Osteoblast (primary cell): ENCODE data around the gene RIMKLB. TPM values are rescaled to one million over a fixed set of nuclear protein-coding genes. Genes with fewer than 3 reads are reported as not detected.

Experiments used
- DNase-seq: peaks from one replicate; pipeline ENCODE4 v3.0.0; 2011; ENCODE audit warnings: low spot score, mixed read lengths; ENCODE audit not compliant: insufficient read length; ENCODE audit errors: missing footprints
- H2AFZ ChIP-seq: 2 replicates; pipeline ENCODE4 v1.6.0; 2011; ENCODE audit warnings: mild to moderate bottlenecking, low read length
- H3K27ac ChIP-seq: 2 replicates; pipeline ENCODE4 v1.5.1; 2011; ENCODE audit warnings: mild to moderate bottlenecking, low read depth, low read length, moderate library complexity
- H3K27me3 ChIP-seq: 2 replicates; pipeline ENCODE4 v1.6.0; 2012; ENCODE audit warnings: mild to moderate bottlenecking, control low read depth, inconsistent platforms, low read length, moderate library complexity; ENCODE audit not compliant: insufficient read depth
- H3K36me3 ChIP-seq: 2 replicates; pipeline ENCODE4 v1.5.1; 2011; ENCODE audit warnings: mild to moderate bottlenecking, low read length, control low read depth, moderate library complexity; ENCODE audit not compliant: insufficient read depth
- H3K4me1 ChIP-seq: 2 replicates; pipeline ENCODE4 v1.5.1; 2011; ENCODE audit warnings: mild to moderate bottlenecking, low read length, control low read depth, moderate library complexity; ENCODE audit not compliant: insufficient read depth
- H3K4me2 ChIP-seq: 2 replicates; pipeline ENCODE4 v1.6.0; 2011; ENCODE audit warnings: mild to moderate bottlenecking, low read length; ENCODE audit not compliant: insufficient read depth
- H3K4me3 ChIP-seq: fragments of 200-600 bp; sonication (generic); 3 replicates; pipeline ENCODE4 v1.5.1; 2012; ENCODE audit warnings: mild to moderate bottlenecking, low read length, inconsistent platforms; ENCODE audit not compliant: insufficient read depth
- H3K79me2 ChIP-seq: 2 replicates; pipeline ENCODE4 v1.6.0; 2012; ENCODE audit warnings: mild to moderate bottlenecking, low read length, control low read depth, inconsistent platforms; ENCODE audit not compliant: insufficient read depth
- H3K9me3 ChIP-seq: 2 replicates; pipeline ENCODE4 v1.5.1; 2011; ENCODE audit warnings: low read depth, low read length, control low read depth
- H4K20me1 ChIP-seq: 2 replicates; pipeline ENCODE4 v1.6.0; 2012; ENCODE audit warnings: mild to moderate bottlenecking, low read length, control low read depth; ENCODE audit not compliant: insufficient read depth
- total RNA-seq: library from RNA; depleted of rRNA; stranded (reverse); fragments of >200 nt; gene quantifications from 2 replicates; pipeline ENCODE4 v1.2.3, GENCODE V29; 2012
- TF ChIP-seq, protein P1 (sequence below): IDR thresholded peaks from 2 replicates; pipeline ENCODE4 v1.5.1; 2011; ENCODE audit warnings: mild to moderate bottlenecking, low read depth, low read length, moderate library complexity; ENCODE audit errors: extremely low read depth

The RIMKLB gene
- total RNA-seq, 1 donor, result 35.5 TPM

DNA sequence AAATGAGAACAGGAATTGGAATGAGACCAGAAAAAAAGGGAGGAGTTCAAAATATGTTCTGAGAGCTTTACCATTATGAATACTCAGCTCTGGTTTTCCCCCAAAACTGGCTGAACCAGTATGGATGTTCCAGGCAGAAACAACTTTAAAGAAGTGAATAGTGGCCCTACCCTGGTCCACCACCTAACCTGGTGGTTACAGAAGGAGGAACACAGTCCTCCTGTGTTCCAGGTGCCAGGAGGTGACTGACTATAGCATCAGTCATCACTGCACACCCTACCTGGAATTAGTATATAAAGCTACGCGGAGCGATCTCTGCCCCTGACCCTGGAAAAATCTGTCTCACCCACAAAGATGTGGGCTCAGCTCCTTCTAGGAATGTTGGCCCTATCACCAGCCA, 124.5 kb downstream of the RIMKLB start, which contains the start of gene A2ML1:
Gene A2ML1, plus strand, starts transcription at position 324 of the 400 bp plus-strand sequence. Its CDS starts 31 bp downstream, at position 355.
- no peak within 1 kb of the TSS for H3K4me3 ChIP-seq
- no peak for DNase-seq
- TF ChIP-seq, protein P1, sequence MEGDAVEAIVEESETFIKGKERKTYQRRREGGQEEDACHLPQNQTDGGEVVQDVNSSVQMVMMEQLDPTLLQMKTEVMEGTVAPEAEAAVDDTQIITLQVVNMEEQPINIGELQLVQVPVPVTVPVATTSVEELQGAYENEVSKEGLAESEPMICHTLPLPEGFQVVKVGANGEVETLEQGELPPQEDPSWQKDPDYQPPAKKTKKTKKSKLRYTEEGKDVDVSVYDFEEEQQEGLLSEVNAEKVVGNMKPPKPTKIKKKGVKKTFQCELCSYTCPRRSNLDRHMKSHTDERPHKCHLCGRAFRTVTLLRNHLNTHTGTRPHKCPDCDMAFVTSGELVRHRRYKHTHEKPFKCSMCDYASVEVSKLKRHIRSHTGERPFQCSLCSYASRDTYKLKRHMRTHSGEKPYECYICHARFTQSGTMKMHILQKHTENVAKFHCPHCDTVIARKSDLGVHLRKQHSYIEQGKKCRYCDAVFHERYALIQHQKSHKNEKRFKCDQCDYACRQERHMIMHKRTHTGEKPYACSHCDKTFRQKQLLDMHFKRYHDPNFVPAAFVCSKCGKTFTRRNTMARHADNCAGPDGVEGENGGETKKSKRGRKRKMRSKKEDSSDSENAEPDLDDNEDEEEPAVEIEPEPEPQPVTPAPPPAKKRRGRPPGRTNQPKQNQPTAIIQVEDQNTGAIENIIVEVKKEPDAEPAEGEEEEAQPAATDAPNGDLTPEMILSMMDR, result no peak
- no peaks in the 10 kb centered on the region for H3K9me3 ChIP-seq
- peaks cover 3% of the 10 kb centered on the region for H3K27me3 ChIP-seq
- no peak within 1 kb of the TSS for H3K4me2 ChIP-seq
- no peaks in the 10 kb centered on the region for H3K4me1 ChIP-seq
- no peaks in the 10 kb centered on the region for H4K20me1 ChIP-seq
- H3K27ac ChIP-seq, result no peak within 1 kb of the TSS
- H2AFZ ChIP-seq, result no peak within 1 kb of the TSS
- H3K79me2 ChIP-seq, result no peaks in the 10 kb centered on the region
- H3K36me3 ChIP-seq, result no peaks in the 10 kb centered on the region

DNA sequence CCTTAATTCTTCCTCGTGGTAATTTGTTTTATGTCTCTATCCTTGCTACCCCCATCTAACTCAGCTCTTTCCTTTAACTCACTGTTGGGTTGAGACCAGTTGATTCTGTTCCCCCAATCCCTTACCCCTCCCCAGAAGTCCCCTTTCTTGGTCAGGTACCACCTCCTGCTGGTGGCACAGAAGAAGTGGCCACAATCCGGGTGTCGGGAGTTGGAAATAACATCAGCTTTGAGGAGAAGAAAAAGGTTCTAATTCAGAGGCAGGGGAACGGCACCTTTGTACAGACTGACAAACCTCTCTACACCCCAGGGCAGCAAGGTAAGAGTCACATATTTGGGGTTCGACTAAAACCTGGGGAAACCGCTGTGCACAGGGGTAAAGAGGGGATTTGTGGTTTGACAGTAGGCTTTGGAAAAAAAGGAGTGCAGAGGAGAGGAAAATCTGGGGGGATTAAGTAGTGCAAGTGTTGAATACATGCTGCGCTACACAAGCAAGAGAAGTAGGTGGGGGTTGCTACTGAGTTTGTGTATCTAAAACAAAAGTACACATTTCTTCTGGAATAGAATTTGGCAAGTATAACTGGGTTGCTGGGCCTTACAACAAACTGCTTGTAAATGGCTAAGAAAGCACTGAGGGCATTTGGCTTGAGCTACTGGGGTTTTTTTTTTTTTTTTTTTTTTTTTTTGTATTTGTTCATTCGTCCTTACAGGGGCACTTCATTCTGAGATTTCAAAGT, 125.9 kb downstream of the RIMKLB start:
- Histone ChIP-seq H3K27me3 (peaks cover 3% of the 10 kb centered on the region), H3K4me1 (no peaks in the 10 kb centered on the region), H3K27ac (no peak overlapping the region), H2AFZ (no peak overlapping the region), H3K79me2 (no peaks in the 10 kb centered on the region), H3K36me3 (no peaks in the 10 kb centered on the region), H3K4me2 (no peak overlapping the region), H3K9me3 (no peaks in the 10 kb centered on the region), H3K4me3 (no peak overlapping the region), H4K20me1 (no peaks in the 10 kb centered on the region)
- DNase-seq, result no peak
- TF ChIP-seq, protein P1, result peak; percentile 66

GRCh38 chr12:8827551-8828256, 129.9 kb downstream of the RIMKLB start:
- Histone ChIP-seq H3K27ac (no peak overlapping the region), H3K79me2 (no peaks in the 10 kb centered on the region), H3K36me3 (no peaks in the 10 kb centered on the region), H3K9me3 (no peaks in the 10 kb centered on the region), H2AFZ (no peak overlapping the region), H3K4me1 (no peaks in the 10 kb centered on the region), H4K20me1 (no peaks in the 10 kb centered on the region), H3K27me3 (peaks cover 3% of the 10 kb centered on the region), H3K4me2 (no peak overlapping the region), H3K4me3 (no peak overlapping the region)
- TF ChIP-seq, protein P1, result no peak
- no peak for DNase-seq
